ENCODE results near the gene DDRGK1. TPM values are rescaled to one million over a fixed set of nuclear protein-coding genes. Genes with fewer than 3 reads are reported as not detected.

Gene DDRGK1
- polyA plus RNA-seq, 3 donors = 39.9 to 42.7 (median 42.6) TPM

DNA sequence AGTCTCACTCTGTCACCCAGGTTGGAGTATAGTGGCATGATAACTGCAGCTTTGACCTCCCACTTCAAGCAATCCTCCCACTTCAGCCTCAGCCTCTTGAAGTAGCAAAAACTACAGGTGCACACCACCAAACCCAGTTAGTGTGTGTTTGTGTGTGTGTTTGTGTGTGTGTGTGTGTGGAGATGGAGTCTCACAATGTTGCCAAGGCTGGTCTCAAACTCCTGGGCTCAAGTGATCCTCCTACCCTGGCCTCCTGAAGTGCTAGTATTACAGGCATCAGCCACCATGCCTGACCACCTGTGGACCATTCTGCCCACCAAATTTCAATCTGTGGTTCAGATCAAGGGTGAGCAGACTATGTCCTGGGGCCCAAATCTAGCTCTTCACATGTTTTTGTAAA, 53.6 kb downstream of the DDRGK1 start:
- no peaks in the 10 kb centered on the region for H3K9me3 Mint-ChIP-seq
- Histone ChIP-seq H3K36me3 (replicated peaks in 1 of 2; ENCODE audit: control insufficient read depth in 1 of 2, insufficient read depth in 2 of 2, low read length in 2 of 2) (peaks cover 38 to 85% of the 10 kb centered on the region in 2 donors), H3K4me2 (replicated peaks; ENCODE audit: extremely low read depth, low read length, poor library complexity, severe bottlenecking) (no peak overlapping the region), H3K4me1 (ENCODE audit: control insufficient read depth in 1 of 2, insufficient read depth in 2 of 2, low read length in 2 of 2) (no peaks in the 10 kb centered on the region), H2AFZ (ENCODE audit: insufficient read depth, low read depth, low read length, poor library complexity, severe bottlenecking) (no peak overlapping the region), H3K27ac (ENCODE audit: low read depth in 1 of 2, low read length in 2 of 2) (no peak overlapping the region), H3K79me2 (ENCODE audit: insufficient read depth, low read length) (peaks cover 100% of the 10 kb centered on the region), H3K9ac (ENCODE audit: insufficient read depth, low read length, poor library complexity, severe bottlenecking) (no peak overlapping the region), H4K20me1 (ENCODE audit: insufficient read depth, low read length) (peaks cover 99% of the 10 kb centered on the region), H3K4me3 (replicated peaks in 1 of 3; ENCODE audit: low read depth in 2 of 3, low read length in 3 of 3) (no peak overlapping the region), H3K27me3 (ENCODE audit: control insufficient read depth in 2 of 2, insufficient read depth in 2 of 2, low read length in 2 of 2) (no peaks in the 10 kb centered on the region), H3K9me3 (replicated peaks in 1 of 2; ENCODE audit: control insufficient read depth in 1 of 2, insufficient read depth in 1 of 2, low read length in 2 of 2) (no peaks in the 10 kb centered on the region)
- intact Hi-C loops (cut with micrococcal nuclease) = no loop called here
- peak overlapping the region in 1 of 7 donors; percentile 8 for H3K27ac Mint-ChIP-seq
- no peak overlapping the region for H3K4me3 Mint-ChIP-seq
- no peak for DNase-seq
- TF ChIP-seq, protein P1, sequence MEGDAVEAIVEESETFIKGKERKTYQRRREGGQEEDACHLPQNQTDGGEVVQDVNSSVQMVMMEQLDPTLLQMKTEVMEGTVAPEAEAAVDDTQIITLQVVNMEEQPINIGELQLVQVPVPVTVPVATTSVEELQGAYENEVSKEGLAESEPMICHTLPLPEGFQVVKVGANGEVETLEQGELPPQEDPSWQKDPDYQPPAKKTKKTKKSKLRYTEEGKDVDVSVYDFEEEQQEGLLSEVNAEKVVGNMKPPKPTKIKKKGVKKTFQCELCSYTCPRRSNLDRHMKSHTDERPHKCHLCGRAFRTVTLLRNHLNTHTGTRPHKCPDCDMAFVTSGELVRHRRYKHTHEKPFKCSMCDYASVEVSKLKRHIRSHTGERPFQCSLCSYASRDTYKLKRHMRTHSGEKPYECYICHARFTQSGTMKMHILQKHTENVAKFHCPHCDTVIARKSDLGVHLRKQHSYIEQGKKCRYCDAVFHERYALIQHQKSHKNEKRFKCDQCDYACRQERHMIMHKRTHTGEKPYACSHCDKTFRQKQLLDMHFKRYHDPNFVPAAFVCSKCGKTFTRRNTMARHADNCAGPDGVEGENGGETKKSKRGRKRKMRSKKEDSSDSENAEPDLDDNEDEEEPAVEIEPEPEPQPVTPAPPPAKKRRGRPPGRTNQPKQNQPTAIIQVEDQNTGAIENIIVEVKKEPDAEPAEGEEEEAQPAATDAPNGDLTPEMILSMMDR (IDR thresholded peaks at IDR 0.05) = no peak
- H3K36me3 Mint-ChIP-seq = peaks cover 44 to 81% of the 10 kb centered on the region in 2 donors
- H3K4me1 Mint-ChIP-seq = peaks cover 3% of the 10 kb centered on the region
- H3K27me3 Mint-ChIP-seq (ENCODE audit: low read depth in 3 of 3) = peaks cover 0 to 2% (median 0%) of the 10 kb centered on the region in 3 donors

- Mint-ChIP-seq H3K27ac (peak overlapping the region in 1 of 7 donors; percentile 8), H3K27me3 (ENCODE audit: low read depth in 3 of 3) (peaks cover 0 to 2% (median 0%) of the 10 kb centered on the region in 3 donors), H3K9me3 (peaks cover 3 to 12% (median 5%) of the 10 kb centered on the region in 7 donors), H3K36me3 (peaks cover 38 to 66% of the 10 kb centered on the region in 2 donors), H3K4me1 (no peaks in the 10 kb centered on the region), H3K4me3 (no peak overlapping the region)
- peaks cover 92% of the 10 kb centered on the region for H3K79me2 ChIP-seq (ENCODE audit: insufficient read depth, low read length)
- no peak overlapping the region for H2AFZ ChIP-seq (ENCODE audit: insufficient read depth, low read depth, low read length, poor library complexity, severe bottlenecking)
- H4K20me1 ChIP-seq (ENCODE audit: insufficient read depth, low read length) = peaks cover 100% of the 10 kb centered on the region
- peaks cover 37 to 68% of the 10 kb centered on the region in 2 donors for H3K36me3 ChIP-seq (replicated peaks in 1 of 2; ENCODE audit: control insufficient read depth in 1 of 2, insufficient read depth in 2 of 2, low read length in 2 of 2)
- H3K4me1 ChIP-seq (ENCODE audit: control insufficient read depth in 1 of 2, insufficient read depth in 2 of 2, low read length in 2 of 2) = no peaks in the 10 kb centered on the region
- H3K9ac ChIP-seq (ENCODE audit: insufficient read depth, low read length, poor library complexity, severe bottlenecking) = no peak overlapping the region
- no peaks in the 10 kb centered on the region for H3K27me3 ChIP-seq (ENCODE audit: control insufficient read depth in 2 of 2, insufficient read depth in 2 of 2, low read length in 2 of 2)
- DNase-seq = no peak
- 98% methylated on average over 10 of the region's 10 CpGs for WGBS (ENCODE audit: insufficient coverage)
- H3K27ac ChIP-seq (ENCODE audit: low read depth in 1 of 2, low read length in 2 of 2) = no peak overlapping the region
- intact Hi-C loops (cut with micrococcal nuclease) = no loop called here
- TF ChIP-seq, protein P1 (IDR thresholded peaks at IDR 0.05) = no peak
- peaks cover 0 to 10% of the 10 kb centered on the region in 2 donors for H3K9me3 ChIP-seq (replicated peaks in 1 of 2; ENCODE audit: control insufficient read depth in 1 of 2, insufficient read depth in 1 of 2, low read length in 2 of 2)
- no peak overlapping the region for H3K4me3 ChIP-seq (replicated peaks in 1 of 3; ENCODE audit: low read depth in 2 of 3, low read length in 3 of 3)
- H3K4me2 ChIP-seq (replicated peaks; ENCODE audit: extremely low read depth, low read length, poor library complexity, severe bottlenecking) = no peak overlapping the region
Measured at GRCh38 chr20:3146732-3147341, 57.6 kb downstream of the DDRGK1 start.
